GM19468 (cell line): Measurements from ENCODE around the gene GAPDHS.

Experiments used
- ATAC-seq: cut with Tn5 transposase; IDR thresholded peaks from one replicate; pipeline ENCODE4 v1.9.1; 2021; ENCODE audit warnings: mild to moderate bottlenecking, moderate library complexity, moderate number of reproducible peaks; ENCODE audit not compliant: unreplicated experiment; ENCODE audit errors: extremely low read depth

Gene GAPDHS

GRCh38 chr19:35577918-35578317, 44.7 kb downstream of the GAPDHS start:
- ATAC-seq, result no peak

- no peak for ATAC-seq
These were observed 45.5 kb downstream of the GAPDHS start for GRCh38 chr19:35578707-35579106.

DNA sequence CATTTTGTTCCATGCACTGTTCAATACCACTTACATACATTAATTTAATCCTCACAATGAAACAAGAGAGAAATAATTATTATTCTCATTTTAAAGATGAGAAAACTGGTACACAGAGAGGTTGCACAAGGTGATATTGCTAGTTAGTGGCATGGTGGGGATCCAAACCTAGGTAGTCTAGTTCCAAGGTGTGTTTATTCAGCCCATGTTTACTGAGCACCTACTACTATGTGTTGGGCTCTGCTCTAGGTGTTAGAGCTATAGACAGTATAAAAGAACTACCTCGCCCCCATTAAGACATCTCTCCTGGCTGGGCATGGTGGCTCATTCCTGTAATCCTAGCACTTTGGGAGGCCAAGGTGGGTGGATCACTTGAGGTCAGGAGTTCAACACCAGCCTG, 49.5 kb downstream of the GAPDHS start:
- ATAC-seq, result no peak

GRCh38 chr19:35585848-35586247, 52.6 kb downstream of the GAPDHS start, which contains the start of gene PMIS2:
Gene PMIS2 (plus strand): TSS chr19:35586173. CDS start chr19:35586260, 87 bp downstream.
- ATAC-seq, result no peak

DNA sequence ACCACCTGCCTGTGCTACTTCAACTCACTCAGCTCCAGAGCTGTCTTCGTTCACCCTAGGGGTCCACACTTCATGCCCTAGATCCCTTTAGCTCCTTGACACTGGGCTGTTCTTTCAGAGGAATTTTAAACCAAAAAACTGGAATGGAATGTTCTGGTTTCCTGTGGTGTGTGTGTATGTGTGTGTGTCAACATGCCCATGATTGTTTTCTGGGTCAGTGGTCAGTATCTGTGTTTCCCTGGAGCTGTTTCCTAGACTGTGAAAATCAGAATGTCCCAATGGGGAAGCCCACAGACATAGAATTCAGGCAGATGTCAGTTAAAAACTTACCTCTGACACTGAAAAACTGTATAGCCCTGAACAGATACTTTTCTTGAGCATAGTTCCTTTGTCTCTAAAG, 54.1 kb downstream of the GAPDHS start:
- no peak for ATAC-seq

DNA sequence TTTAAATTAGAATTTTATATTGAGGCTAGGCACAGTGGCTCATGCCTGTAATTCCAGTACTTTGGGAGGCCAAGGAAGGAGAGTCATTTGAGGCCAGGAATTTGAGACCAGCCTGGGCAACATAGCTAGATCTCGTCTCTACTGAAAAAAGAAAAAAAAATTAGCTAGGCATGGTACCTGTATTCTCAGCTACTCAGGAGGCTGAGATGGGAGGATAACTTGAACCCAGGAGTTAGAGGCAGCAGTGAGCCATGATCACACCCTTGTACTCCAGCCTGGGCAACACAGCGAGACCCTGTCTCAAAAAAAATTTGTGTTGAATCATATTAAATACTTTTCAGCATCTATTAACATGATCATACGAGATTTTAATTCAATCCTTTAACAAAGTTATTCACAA, 57.6 kb downstream of the GAPDHS start:
- no peak for ATAC-seq

- no peak for ATAC-seq
These were observed 59.0 kb downstream of the GAPDHS start for GRCh38 chr19:35592226-35592625.
